OCI-LY1 (cell line): ENCODE data around the gene ABLIM1.

ENCODE experiments used
- H2AFZ ChIP-seq: fragments of 200-600 bp; sonication (generic), shearing (Covaris generic); 2 replicates; pipeline ENCODE4 v1.6.0; 2014; ENCODE audit warnings: antibody characterized with exemption, mild to moderate bottlenecking, low read length
- H3F3A ChIP-seq: fragments of 200-600 bp; sonication (generic), shearing (Covaris generic); 2 replicates; pipeline ENCODE4 v1.6.0; 2014; ENCODE audit warnings: mild to moderate bottlenecking, antibody characterized with exemption, low read length, moderate library complexity; ENCODE audit not compliant: insufficient read depth
- H3K27ac ChIP-seq: fragments of 200-600 bp; sonication (generic); 2 replicates; pipeline ENCODE4 v1.5.1; 2014; ENCODE audit warnings: low read length, mixed run types, mild to moderate bottlenecking, low read depth; ENCODE audit not compliant: poor library complexity, severe bottlenecking
- H3K27me3 ChIP-seq: fragments of 200-600 bp; sonication (generic); 2 replicates; pipeline ENCODE4 v1.6.0; 2014; ENCODE audit warnings: antibody characterized with exemption, mild to moderate bottlenecking, low read length, moderate library complexity; ENCODE audit not compliant: insufficient read depth
- H3K36me3 ChIP-seq: fragments of 200-600 bp; sonication (generic); 2 replicates; pipeline ENCODE4 v1.6.1; 2014; ENCODE audit warnings: mild to moderate bottlenecking, antibody characterized with exemption, low read length, moderate library complexity, mixed read lengths; ENCODE audit not compliant: insufficient read depth
- H3K4me1 ChIP-seq: fragments of 200-600 bp; sonication (generic); 2 replicates; pipeline ENCODE4 v1.5.1; 2014; ENCODE audit warnings: mild to moderate bottlenecking, low read length, moderate library complexity; ENCODE audit not compliant: insufficient read depth, severe bottlenecking
- H3K4me2 ChIP-seq: fragments of 200-600 bp; sonication (generic), shearing (Covaris generic); 2 replicates; pipeline ENCODE4 v1.6.1; 2014; ENCODE audit warnings: low read length
- H3K4me3 ChIP-seq: fragments of 200-600 bp; sonication (generic); 2 replicates; pipeline ENCODE4 v1.5.1; 2014; ENCODE audit warnings: low read length, low read depth, mild to moderate bottlenecking, mixed read lengths; ENCODE audit not compliant: poor library complexity, severe bottlenecking
- H3K79me2 ChIP-seq: fragments of 200-600 bp; shearing (Covaris generic); 2 replicates; pipeline ENCODE4 v1.6.1; 2016; ENCODE audit warnings: mixed run types, low read length, mixed read lengths; ENCODE audit not compliant: insufficient read depth
- H3K9ac ChIP-seq: fragments of 200-600 bp; sonication (generic), shearing (Covaris generic); 2 replicates; pipeline ENCODE4 v1.6.1; 2014; ENCODE audit warnings: mild to moderate bottlenecking, low read length, mixed read lengths
- H3K9me2 ChIP-seq: fragments of 200-600 bp; sonication (generic), shearing (Covaris generic); 2 replicates; pipeline ENCODE4 v1.6.1; 2014; ENCODE audit warnings: low read depth, mild to moderate bottlenecking, low read length, mixed read lengths
- H3K9me3 ChIP-seq: fragments of 200-600 bp; shearing (Covaris generic); 2 replicates; pipeline ENCODE4 v1.6.1; 2014; ENCODE audit warnings: low read length, mixed read lengths
- H4K20me1 ChIP-seq: fragments of 200-600 bp; sonication (generic), shearing (Covaris generic); 2 replicates; pipeline ENCODE4 v1.6.0; 2016; ENCODE audit warnings: mild to moderate bottlenecking, low read length; ENCODE audit not compliant: insufficient read depth
- CTCF ChIP-seq: fragments of 200-600 bp; sonication (generic), shearing (Covaris generic); IDR thresholded peaks from 2 replicates; pipeline ENCODE4 v1.5.1; 2017; ENCODE audit warnings: mild to moderate bottlenecking, antibody characterized with exemption, low read length, moderate library complexity, mixed read lengths
- EZH2 ChIP-seq: fragments of 200-600 bp; sonication (generic), shearing (Covaris generic); IDR thresholded peaks from 2 replicates; pipeline ENCODE4 v1.8.0; 2017; ENCODE audit warnings: borderline replicate concordance, mixed run types, mild to moderate bottlenecking, antibody characterized with exemption, low read length, moderate library complexity, mixed read lengths

The ABLIM1 gene

GRCh38 chr10:114674346-114674745, 16.3 kb upstream of the ABLIM1 start:
- H3K4me1 ChIP-seq = no peaks in the 10 kb centered on the region
- TF ChIP-seq EZH2 = no peak
- TF ChIP-seq CTCF = no peak
- no peaks in the 10 kb centered on the region for H3F3A ChIP-seq
- no peak overlapping the region for H3K27ac ChIP-seq
- H3K4me3 ChIP-seq = no peak overlapping the region
- H4K20me1 ChIP-seq = no peaks in the 10 kb centered on the region
- H3K4me2 ChIP-seq = no peak overlapping the region
- H3K9me2 ChIP-seq = no peaks in the 10 kb centered on the region
- no peaks in the 10 kb centered on the region for H3K36me3 ChIP-seq
- H3K9ac ChIP-seq = no peak overlapping the region
- no peaks in the 10 kb centered on the region for H3K27me3 ChIP-seq
- no peak overlapping the region for H2AFZ ChIP-seq
- no peaks in the 10 kb centered on the region for H3K79me2 ChIP-seq
- H3K9me3 ChIP-seq = no peaks in the 10 kb centered on the region

- Histone ChIP-seq H3K79me2 (no peaks in the 10 kb centered on the region), H3K27me3 (no peaks in the 10 kb centered on the region)
- TF ChIP-seq EZH2 (no peak), CTCF (no peak)
Measured at GRCh38 chr10:114669648-114670047, 11.6 kb upstream of the ABLIM1 start.

GRCh38 chr10:114668375-114669080, 10.5 kb upstream of the ABLIM1 start:
- no peaks in the 10 kb centered on the region for H3K79me2 ChIP-seq
- no peak overlapping the region for H3K4me2 ChIP-seq
- H3K9me2 ChIP-seq = no peaks in the 10 kb centered on the region
- no peaks in the 10 kb centered on the region for H4K20me1 ChIP-seq
- H3K4me3 ChIP-seq = no peak overlapping the region
- no peaks in the 10 kb centered on the region for H3K27me3 ChIP-seq
- no peak overlapping the region for H2AFZ ChIP-seq
- H3K9me3 ChIP-seq = no peaks in the 10 kb centered on the region
- H3K4me1 ChIP-seq = no peaks in the 10 kb centered on the region
- no peaks in the 10 kb centered on the region for H3F3A ChIP-seq
- no peak for TF ChIP-seq EZH2
- no peak for TF ChIP-seq CTCF
- H3K9ac ChIP-seq = no peak overlapping the region
- no peak overlapping the region for H3K27ac ChIP-seq
- no peaks in the 10 kb centered on the region for H3K36me3 ChIP-seq

More at GRCh38 chr10:114669648-114670047, 11.6 kb upstream of the ABLIM1 start:
- H4K20me1 ChIP-seq = no peaks in the 10 kb centered on the region
- H3K4me1 ChIP-seq = no peaks in the 10 kb centered on the region
- no peak overlapping the region for H3K27ac ChIP-seq
- H3K4me2 ChIP-seq = no peak overlapping the region
- no peak overlapping the region for H2AFZ ChIP-seq
- H3K9ac ChIP-seq = no peak overlapping the region
- no peaks in the 10 kb centered on the region for H3K36me3 ChIP-seq
- H3K9me3 ChIP-seq = no peaks in the 10 kb centered on the region
- H3F3A ChIP-seq = no peaks in the 10 kb centered on the region
- H3K9me2 ChIP-seq = no peaks in the 10 kb centered on the region
- no peak overlapping the region for H3K4me3 ChIP-seq
